Caco-2 (cell line): ENCODE data around the gene NADK2. TPM values are rescaled to one million over a fixed set of nuclear protein-coding genes. Genes with fewer than 3 reads are reported as not detected.

ENCODE experiments used
- BruUV-seq: library from RNA; stranded (reverse); fragments of 400-500 nt; replicated peaks from 2 replicates; lab custom pipeline; 2021; lab: Mats Ljungman, UMichigan
- CTCF ChIA-PET: fragments of 300-600 bp; sonication (Branson Sonifier 250); formaldehyde crosslinking; loops from one replicate; lab custom pipeline; 2022; ENCODE audit warnings: antibody characterized with exemption; lab: Charles Lee
- POLR2A ChIA-PET: fragments of 300-600 bp; sonication (Branson Sonifier 250); formaldehyde crosslinking; loops from one replicate; lab custom pipeline; 2022; ENCODE audit warnings: antibody characterized with exemption; lab: Charles Lee
- DNase-seq, 2 experiments: peaks; one replicate each; pipeline versions ENCODE4 v3.0.0 to v3.0.0-alpha.2; 2020 to 2022
- H3K27me3 ChIP-seq: replicated peaks from 2 replicates; pipeline ENCODE4 v1.6.0; 2011; ENCODE audit warnings: low read length; ENCODE audit not compliant: control insufficient read depth, insufficient read depth
- H3K36me3 ChIP-seq: 2 replicates; pipeline ENCODE4 v1.5.1; 2011; ENCODE audit warnings: low read length; ENCODE audit not compliant: control insufficient read depth, insufficient read depth
- H3K4me1 ChIP-seq: fragments of 250-450 bp; sonication (Bioruptor Pico); 2 replicates; pipeline ENCODE4 v1.5.1; 2020; ENCODE audit warnings: mild to moderate bottlenecking
- H3K4me3 ChIP-seq: 2 replicates; pipeline ENCODE4 v1.5.1; 2011; ENCODE audit warnings: low read depth, mild to moderate bottlenecking, control low read depth, low read length
- H3K9me3 ChIP-seq: fragments of 250-450 bp; sonication (Bioruptor Pico); 2 replicates; pipeline ENCODE4 v1.5.1; 2020; ENCODE audit warnings: mild to moderate bottlenecking, moderate library complexity
- H3K27ac Mint-ChIP-seq: one replicate; pipeline ENCODE4 v1.8.0; 2022; ENCODE audit warnings: mixed read lengths; ENCODE audit not compliant: unreplicated experiment
- H3K27me3 Mint-ChIP-seq: one replicate; pipeline ENCODE4 v1.8.0; 2022; ENCODE audit warnings: mixed read lengths; ENCODE audit not compliant: insufficient read depth, unreplicated experiment
- H3K36me3 Mint-ChIP-seq: one replicate; pipeline ENCODE4 v1.8.0; 2022; ENCODE audit warnings: mild to moderate bottlenecking, mixed read lengths; ENCODE audit not compliant: insufficient read depth, unreplicated experiment
- H3K4me1 Mint-ChIP-seq: one replicate; pipeline ENCODE4 v1.8.0; 2022; ENCODE audit warnings: low read depth, mixed read lengths; ENCODE audit not compliant: unreplicated experiment
- H3K4me3 Mint-ChIP-seq: one replicate; pipeline ENCODE4 v1.8.0; 2022; ENCODE audit warnings: mild to moderate bottlenecking, moderate library complexity, mixed read lengths; ENCODE audit not compliant: unreplicated experiment
- H3K9me3 Mint-ChIP-seq: one replicate; pipeline ENCODE4 v1.8.0; 2022; ENCODE audit warnings: mixed read lengths; ENCODE audit not compliant: unreplicated experiment
- intact Hi-C: fragments of 100-400 bp; cut with micrococcal nuclease; formaldehyde crosslinking; loops from one replicate; pipeline ENCODE4 v1.10.0; 2022; ENCODE audit not compliant: unreplicated experiment
- total RNA-seq: library from RNA; stranded (reverse); gene quantifications from 2 replicates; pipeline ENCODE4 v1.2.3, GENCODE V29; 2022
- TF ChIP-seq, protein P1 (sequence below), 2 experiments: fragments of 200-600 bp in 1 of 2; IDR thresholded peaks; 1 replicate in 1 of 2; 2 replicates in 1 of 2; pipeline versions ENCODE4 v1.5.1 to v1.8.0; 2011 to 2022; ENCODE audit warnings: antibody characterized with exemption in 1 of 2, control low read depth in 1 of 2, inconsistent platforms in 1 of 2, low read depth in 1 of 2, low read length in 1 of 2, mild to moderate bottlenecking in 1 of 2, moderate library complexity in 1 of 2; ENCODE audit not compliant: insufficient read depth in 1 of 2, severe bottlenecking in 1 of 2, unreplicated experiment in 1 of 2

Gene NADK2
- total RNA-seq, 1 experiment from 2014 or later: 79.4 TPM

DNA sequence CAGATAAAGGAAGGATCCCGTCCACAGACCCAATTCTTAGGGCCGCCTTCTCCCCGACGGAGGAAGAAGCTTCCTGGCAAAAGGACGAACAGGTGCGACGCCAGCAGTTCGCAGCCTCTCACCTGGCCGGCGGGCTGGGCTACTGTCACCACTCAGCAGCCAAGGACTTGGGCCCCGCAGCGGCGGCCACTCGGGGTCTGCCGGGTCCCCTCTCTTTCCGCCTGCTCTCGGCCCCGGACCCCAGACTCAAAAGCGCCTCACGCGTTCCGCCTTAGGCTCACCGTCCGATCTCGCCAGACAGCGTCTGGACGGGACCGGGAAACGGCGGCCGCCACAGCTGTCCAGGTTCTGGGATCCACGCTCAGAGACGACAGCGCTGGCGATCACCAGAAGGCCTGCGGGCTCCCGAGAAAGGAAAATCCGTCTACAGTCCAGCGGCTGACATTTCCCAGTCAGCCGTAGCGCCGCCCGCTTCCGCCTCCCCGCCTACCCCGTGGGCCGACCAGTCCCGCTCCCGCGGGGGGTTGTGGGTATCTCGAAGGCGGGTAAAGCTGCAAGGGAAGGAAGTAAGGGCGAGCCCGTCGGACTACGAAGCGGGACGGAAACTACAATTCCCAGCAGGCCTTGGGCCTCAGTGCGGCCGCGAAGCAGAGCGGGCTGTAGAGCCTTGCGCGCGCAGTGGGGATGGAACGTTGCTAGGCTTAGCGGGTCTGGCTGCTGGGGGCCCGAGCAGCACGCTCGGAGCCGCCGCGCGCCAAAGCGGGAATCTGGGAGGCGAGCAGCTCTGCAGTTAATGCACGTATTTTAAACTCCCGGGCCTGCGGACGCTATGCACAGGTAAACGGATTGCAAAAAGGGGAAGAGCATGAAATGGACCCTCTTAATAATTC, 90.0 kb downstream of the NADK2 start, which contains the start of the genes LMBRD2 and SKP2:
TSS of gene LMBRD2 (minus strand) at position 454 of the 890 bp plus-strand sequence. CDS start 8,538 bp downstream, outside the sequence.
TSS of gene SKP2 (plus strand) at position 678 of the 890 bp plus-strand sequence. CDS start at position 830, 152 bp downstream.
- intact Hi-C loops: loop anchor here (2.0 kb wide), 2 partner anchors 27 to 73 kb away; no protein-coding TSS in a partner anchor
- ChIA-PET CTCF (interaction anchor here (0.5 to 4.2 kb wide), 3 partner anchors 26 to 184 kb away, joined by 3 to 36 read pairs (median 3); no protein-coding TSS in a partner anchor), POLR2A (interaction anchor here (0.8 to 1.0 kb wide), 2 partner anchors 10 to 73 kb away, joined by 4 to 6 read pairs; no protein-coding TSS in a partner anchor)
- Histone ChIP-seq H3K4me3 (peak within 1 kb of the TSS; percentile 98), H3K9me3 (peaks cover 5% of the 10 kb centered on the region; the same call in 1 of the 2 replicates), H3K36me3 (peaks cover 6% of the 10 kb centered on the region; the same call in 1 of the 2 replicates), H3K27me3 (no peaks in the 10 kb centered on the region), H3K4me1 (peaks cover 59% of the 10 kb centered on the region)
- peaks cover 48% of the 10 kb centered on the region for H3K36me3 Mint-ChIP-seq
- peak; percentile 98 for DNase-seq
- H3K4me1 Mint-ChIP-seq: peaks cover 54% of the 10 kb centered on the region
- H3K27ac Mint-ChIP-seq: peak within 1 kb of the TSS; percentile 85
- H3K9me3 Mint-ChIP-seq: peaks cover 9% of the 10 kb centered on the region
- H3K4me3 Mint-ChIP-seq: peak within 1 kb of the TSS; percentile 75
- BruUV-seq: no TSS peak
- TF ChIP-seq, protein P1, sequence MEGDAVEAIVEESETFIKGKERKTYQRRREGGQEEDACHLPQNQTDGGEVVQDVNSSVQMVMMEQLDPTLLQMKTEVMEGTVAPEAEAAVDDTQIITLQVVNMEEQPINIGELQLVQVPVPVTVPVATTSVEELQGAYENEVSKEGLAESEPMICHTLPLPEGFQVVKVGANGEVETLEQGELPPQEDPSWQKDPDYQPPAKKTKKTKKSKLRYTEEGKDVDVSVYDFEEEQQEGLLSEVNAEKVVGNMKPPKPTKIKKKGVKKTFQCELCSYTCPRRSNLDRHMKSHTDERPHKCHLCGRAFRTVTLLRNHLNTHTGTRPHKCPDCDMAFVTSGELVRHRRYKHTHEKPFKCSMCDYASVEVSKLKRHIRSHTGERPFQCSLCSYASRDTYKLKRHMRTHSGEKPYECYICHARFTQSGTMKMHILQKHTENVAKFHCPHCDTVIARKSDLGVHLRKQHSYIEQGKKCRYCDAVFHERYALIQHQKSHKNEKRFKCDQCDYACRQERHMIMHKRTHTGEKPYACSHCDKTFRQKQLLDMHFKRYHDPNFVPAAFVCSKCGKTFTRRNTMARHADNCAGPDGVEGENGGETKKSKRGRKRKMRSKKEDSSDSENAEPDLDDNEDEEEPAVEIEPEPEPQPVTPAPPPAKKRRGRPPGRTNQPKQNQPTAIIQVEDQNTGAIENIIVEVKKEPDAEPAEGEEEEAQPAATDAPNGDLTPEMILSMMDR (IDR thresholded peaks at IDR 0.05; ENCODE audit: insufficient read depth in 1 of 2, low read depth in 1 of 2, low read length in 1 of 2, severe bottlenecking in 1 of 2, unreplicated experiment in 1 of 2): no peak
- no peaks in the 10 kb centered on the region for H3K27me3 Mint-ChIP-seq

DNA sequence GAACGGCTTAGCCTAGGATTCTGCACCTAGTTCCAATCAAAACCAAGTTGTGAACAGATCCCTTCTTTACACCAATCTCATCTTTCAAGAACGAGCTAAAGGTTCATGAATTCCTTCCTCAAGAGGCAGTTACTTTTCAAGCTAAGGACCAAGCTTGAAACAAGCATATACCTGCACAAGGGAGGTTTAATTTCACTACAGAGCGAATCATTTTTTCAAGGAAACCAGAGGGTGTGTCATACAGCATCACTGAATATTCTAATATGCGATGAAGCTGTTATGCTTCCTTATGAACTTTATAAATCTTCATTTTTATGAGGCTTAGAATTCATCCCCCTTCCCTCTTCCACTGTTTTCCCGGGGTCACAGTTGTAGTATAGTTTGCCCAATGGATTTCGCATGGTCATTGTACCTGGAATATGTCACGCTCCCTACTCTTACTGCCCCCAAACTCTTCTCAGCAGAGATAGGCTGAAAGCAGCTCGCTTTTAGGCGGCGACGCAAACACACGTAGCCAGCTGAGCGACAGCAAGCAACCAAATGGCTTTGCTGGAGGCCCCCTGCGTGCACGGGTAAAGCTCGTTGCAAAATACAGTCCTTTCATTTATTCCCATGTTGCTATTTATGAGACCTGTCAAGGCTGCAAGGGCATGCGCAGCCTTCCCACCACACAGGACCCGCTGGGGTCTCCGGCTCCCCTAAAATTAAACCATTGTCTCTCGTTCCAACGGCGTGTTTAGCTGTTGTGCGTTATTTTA, 90.9 kb downstream of the NADK2 start:
- H3K4me1 ChIP-seq: peaks cover 53% of the 10 kb centered on the region
- intact Hi-C loops: no loop called here

More for the DNA sequence above, 90.9 kb downstream of the NADK2 start:
- H3K36me3 ChIP-seq: peaks cover 3% of the 10 kb centered on the region; the same call in 1 of the 2 replicates
- no peaks in the 10 kb centered on the region for H3K27me3 ChIP-seq
- H3K27me3 Mint-ChIP-seq: no peaks in the 10 kb centered on the region
- peak overlapping the region; percentile 85 for H3K27ac Mint-ChIP-seq
- H3K9me3 ChIP-seq: peaks cover 5% of the 10 kb centered on the region; the same call in 1 of the 2 replicates
- CTCF ChIA-PET: interaction anchor here (0.5 to 4.2 kb wide), 3 partner anchors 72 to 1232 kb away, joined by 3 to 36 read pairs (median 3); no protein-coding TSS in a partner anchor
- POLR2A ChIA-PET: interaction anchor here (0.6 to 1.0 kb wide), 3 partner anchors 10 to 72 kb away, joined by 3 to 4 read pairs (median 3); no protein-coding TSS in a partner anchor
- peak overlapping the region; percentile 98 for H3K4me3 ChIP-seq
- DNase-seq: peak; percentile 64 to 68
- H3K4me3 Mint-ChIP-seq: peak overlapping the region; percentile 75
- H3K9me3 Mint-ChIP-seq: peaks cover 9% of the 10 kb centered on the region
- TF ChIP-seq, protein P1 (IDR thresholded peaks at IDR 0.05; ENCODE audit: insufficient read depth in 1 of 2, low read depth in 1 of 2, low read length in 1 of 2, severe bottlenecking in 1 of 2, unreplicated experiment in 1 of 2): no peak
- BruUV-seq: TSS peak; percentile 20
- peaks cover 40% of the 10 kb centered on the region for H3K36me3 Mint-ChIP-seq
- H3K4me1 Mint-ChIP-seq: peaks cover 46% of the 10 kb centered on the region
